GM12892 (cell line): ENCODE measurements around the gene DYNLRB2.

Experiments used
- POLR2A ChIP-seq: IDR thresholded peaks from 2 replicates; pipeline ENCODE4 v1.6.1; 2011; ENCODE audit warnings: low read depth, low read length, control low read depth
- POLR2AphosphoS5 ChIP-seq: IDR thresholded peaks from 2 replicates; pipeline ENCODE4 v1.6.1; 2011; ENCODE audit warnings: low read depth, low read length, control low read depth
- TAF1 ChIP-seq: IDR thresholded peaks from 2 replicates; pipeline ENCODE4 v1.6.1; 2011; ENCODE audit warnings: low read depth, mild to moderate bottlenecking, control low read depth, low read length, borderline replicate concordance

DNA sequence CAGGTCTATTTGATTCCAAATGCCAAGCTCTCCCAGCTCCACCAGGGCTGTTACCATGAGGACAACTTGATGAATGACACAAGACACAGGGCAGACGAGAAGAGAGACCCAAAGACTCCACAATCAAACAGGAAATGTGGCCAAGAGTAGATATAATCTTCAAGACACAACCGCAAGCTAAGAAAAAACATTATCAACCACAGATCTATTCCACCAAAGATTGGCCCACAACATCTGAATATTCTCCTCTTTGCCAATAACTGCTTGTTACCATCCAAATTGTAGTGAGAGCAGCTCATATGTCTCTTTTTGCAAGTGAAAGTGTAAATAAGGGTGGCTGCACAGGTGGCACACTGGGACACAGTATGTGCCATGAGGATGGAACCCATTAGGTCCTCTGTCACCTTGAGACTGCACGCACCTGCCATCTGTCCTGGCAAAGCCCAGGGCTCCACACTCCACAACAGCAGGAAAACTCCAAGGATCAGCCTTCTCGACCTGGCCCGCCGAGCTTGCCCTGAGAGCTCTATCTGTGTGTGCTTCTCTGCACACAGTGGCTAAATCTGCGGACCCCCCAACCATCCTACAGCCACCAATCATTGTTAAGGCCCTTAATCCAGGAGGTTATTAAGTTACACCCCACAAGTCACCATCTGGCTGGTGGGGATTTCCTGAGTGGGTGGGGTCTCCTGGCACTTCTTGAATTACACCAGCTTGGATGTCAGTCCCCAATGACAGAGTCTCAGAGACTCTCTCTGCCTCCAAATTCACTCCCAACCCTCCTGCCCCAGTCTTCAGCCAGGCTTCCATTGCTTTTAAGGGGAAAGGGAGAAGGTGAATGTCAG, 50.5 kb downstream of the DYNLRB2 start:
- TF ChIP-seq TAF1 (no peak), POLR2A (no peak), POLR2AphosphoS5 (no peak)
